Progenitor cell of endocrine pancreas (in vitro differentiated cells): Measurements from ENCODE around the gene IQCE. TPM values are rescaled to one million over a fixed set of nuclear protein-coding genes. Genes with fewer than 3 reads are reported as not detected.

ENCODE experiments used
- DNase-seq: peaks from one replicate; pipeline ENCODE4 v3.0.0; 2021; ENCODE audit warnings: low spot score; ENCODE audit not compliant: unreplicated experiment
- H3K27ac Mint-ChIP-seq: 2 replicates; pipeline ENCODE4 v1.8.0; 2021; ENCODE audit warnings: mild to moderate bottlenecking, moderate library complexity, mixed read lengths
- H3K27me3 Mint-ChIP-seq: 2 replicates; pipeline ENCODE4 v1.8.0; 2021; ENCODE audit warnings: mixed read lengths
- H3K36me3 Mint-ChIP-seq: 2 replicates; pipeline ENCODE4 v1.8.0; 2022; ENCODE audit warnings: mixed read lengths; ENCODE audit not compliant: insufficient read depth
- H3K4me1 Mint-ChIP-seq: 2 replicates; pipeline ENCODE4 v1.8.0; 2021; ENCODE audit warnings: low read depth, mixed read lengths
- H3K4me3 Mint-ChIP-seq: 2 replicates; pipeline ENCODE4 v1.8.0; 2021; ENCODE audit warnings: low read depth, mild to moderate bottlenecking, moderate library complexity, mixed read lengths
- H3K9me3 Mint-ChIP-seq: 2 replicates; pipeline ENCODE4 v1.8.0; 2021; ENCODE audit warnings: low read depth, mixed read lengths
- CTCF ChIP-seq: fragments of 200-600 bp; sonication (generic); IDR thresholded peaks from one replicate; pipeline ENCODE4 v1.5.0; 2021; ENCODE audit warnings: antibody characterized with exemption, mild to moderate bottlenecking; ENCODE audit not compliant: unreplicated experiment
- total RNA-seq: library from RNA; stranded (reverse); gene quantifications from 2 replicates; pipeline ENCODE4 v1.2.1, GENCODE V29; 2021

IQCE gene
- total RNA-seq, 1 donor from 2014 or later: 32.5 TPM

- Mint-ChIP-seq H3K36me3 (no peaks in the 10 kb centered on the region), H3K9me3 (no peaks in the 10 kb centered on the region), H3K27me3 (no peaks in the 10 kb centered on the region), H3K27ac (peak overlapping the region; percentile 94), H3K4me1 (peaks cover 11% of the 10 kb centered on the region), H3K4me3 (peak overlapping the region; percentile 93)
- TF ChIP-seq CTCF: no peak
- no peak for DNase-seq
These were observed 74.9 kb downstream of the IQCE start for GRCh38 chr7:2633538-2634266.

GRCh38 chr7:2634267-2635145 lies 75.7 kb downstream of the IQCE start:
- Mint-ChIP-seq H3K4me3 (peak overlapping the region; percentile 93), H3K9me3 (no peaks in the 10 kb centered on the region), H3K36me3 (no peaks in the 10 kb centered on the region), H3K27me3 (no peaks in the 10 kb centered on the region), H3K4me1 (peaks cover 11% of the 10 kb centered on the region), H3K27ac (peak overlapping the region; percentile 80)
- no peak for DNase-seq
- TF ChIP-seq CTCF: no peak

GRCh38 chr7:2635148-2635668 lies 76.4 kb downstream of the IQCE start:
- TF ChIP-seq CTCF: no peak
- Mint-ChIP-seq H3K4me1 (peaks cover 11% of the 10 kb centered on the region), H3K27me3 (no peaks in the 10 kb centered on the region), H3K36me3 (no peaks in the 10 kb centered on the region), H3K9me3 (no peaks in the 10 kb centered on the region), H3K27ac (peak overlapping the region; percentile 49), H3K4me3 (no peak overlapping the region)
- DNase-seq: no peak

- TF ChIP-seq CTCF: no peak
- Mint-ChIP-seq H3K27me3 (no peaks in the 10 kb centered on the region), H3K36me3 (no peaks in the 10 kb centered on the region), H3K4me1 (peaks cover 10% of the 10 kb centered on the region), H3K27ac (no peak overlapping the region), H3K9me3 (no peaks in the 10 kb centered on the region), H3K4me3 (no peak overlapping the region)
- DNase-seq: no peak
These were observed 77.3 kb downstream of the IQCE start for GRCh38 chr7:2635810-2636701.
